Psoas muscle (tissue), 8 donors: ENCODE results near the gene MACROH2A1. TPM values are rescaled to one million over a fixed set of nuclear protein-coding genes. Genes with fewer than 3 reads are reported as not detected.

Experiments
- ATAC-seq, 4 donors: fragments of 200-7000 bp; cut with Tn5 transposase; one replicate each; pipeline ENCODE4 v1.9.1; 2020; ENCODE audit warnings: moderate library complexity in 3 of 4, mild to moderate bottlenecking in 2 of 4
- DNase-seq, 2 donors: peaks; one replicate each; pipeline ENCODE4 v3.0.0-alpha.2; 2020
- H3K27ac ChIP-seq: fragments of 200-600 bp; one replicate; pipeline ENCODE4 v1.8.0; 2022
- H3K27me3 ChIP-seq, 3 donors: fragments of 200-600 bp in 1 of 3; one replicate each; pipeline versions ENCODE4 v1.6.1 to v1.8.0; 2013 to 2022; ENCODE audit warnings: low read length in 2 of 3, mild to moderate bottlenecking in 2 of 3, moderate library complexity in 1 of 3; ENCODE audit not compliant: insufficient read depth in 3 of 3
- H3K36me3 ChIP-seq, 2 donors: fragments of 200-600 bp in 1 of 2; one replicate each; pipeline versions ENCODE4 v1.6.1 to v1.8.0; 2013 to 2022; ENCODE audit warnings: low read depth in 1 of 2, mild to moderate bottlenecking in 1 of 2, moderate library complexity in 1 of 2; ENCODE audit not compliant: insufficient read depth in 1 of 2
- H3K4me1 ChIP-seq: fragments of 200-600 bp; one replicate; pipeline ENCODE4 v1.8.0; 2022
- H3K4me3 ChIP-seq: fragments of 200-600 bp; one replicate; pipeline ENCODE4 v1.8.0; 2022; ENCODE audit warnings: mild to moderate bottlenecking
- H3K9me3 ChIP-seq: fragments of 200-600 bp; one replicate; pipeline ENCODE4 v1.8.0; 2022
- WGBS, 3 donors: extraction: QIAGEN DNeasy Blood & Tissue Kit; methylation state at CpG; one replicate each; pipeline versions ENCODE4 v1.1.6 to v1.1.7; 2013; 5-methylcytosine and 5-hydroxymethylcytosine counted together
- intact Hi-C, 2 donors: fragments of 100-400 bp; cut with DNase I; formaldehyde crosslinking; loops; one replicate each; pipeline versions ENCODE4 v1.11.0 to v1.14.2; 2022
- polyA plus RNA-seq, 3 donors: library from polyadenylated mRNA; stranded (reverse); fragments of 200-250 nt; gene quantifications; one replicate each; pipeline ENCODE4 v1.2.3, GENCODE V29; 2013
- total RNA-seq, 4 donors: library from RNA; stranded (reverse); fragmentation: NEBNext Ultra II Directional in 2 of 4; extraction: Animal tissue kit (Norgen Biotek cat#: 25700) in 2 of 4; gene quantifications; one replicate each; pipeline versions ENCODE4 v1.2.1 to v1.2.4, GENCODE V29; 2021 to 2023
- TF ChIP-seq, protein P1 (sequence below): fragments of 200-600 bp; IDR thresholded peaks from one replicate; pipeline ENCODE4 v1.8.0; 2022; ENCODE audit warnings: antibody characterized with exemption
- donor health status: healthy with polysubstance abuse.
- donor health status: DM: no; HTN: no; CAD: no; lungs with moderate emphysema.
- donor health status: Bipolar disorder and iron deficiency.
- donor health status: healthy.
- donor health status: DM: yes; HTN: yes; CAD: no.
- donor health status: DM: no; HTN: no; CAD: no.
- donor health status: DM: no; HTN: no; CAD: no.
- donor health status: DM: yes; HTN: yes; CAD: no.

MACROH2A1 gene
- total and polyA plus RNA-seq, 7 donors = 57.8 to 127 (median 85.7) TPM

- Histone ChIP-seq H3K4me3 (no peak overlapping the region), H3K9me3 (no peaks in the 10 kb centered on the region), H3K4me1 (no peaks in the 10 kb centered on the region), H3K27me3 (no peaks in the 10 kb centered on the region), H3K36me3 (no peaks in the 10 kb centered on the region), H3K27ac (no peak overlapping the region)
- DNase-seq (no peak), ATAC-seq (no peak)
- TF ChIP-seq, protein P1, sequence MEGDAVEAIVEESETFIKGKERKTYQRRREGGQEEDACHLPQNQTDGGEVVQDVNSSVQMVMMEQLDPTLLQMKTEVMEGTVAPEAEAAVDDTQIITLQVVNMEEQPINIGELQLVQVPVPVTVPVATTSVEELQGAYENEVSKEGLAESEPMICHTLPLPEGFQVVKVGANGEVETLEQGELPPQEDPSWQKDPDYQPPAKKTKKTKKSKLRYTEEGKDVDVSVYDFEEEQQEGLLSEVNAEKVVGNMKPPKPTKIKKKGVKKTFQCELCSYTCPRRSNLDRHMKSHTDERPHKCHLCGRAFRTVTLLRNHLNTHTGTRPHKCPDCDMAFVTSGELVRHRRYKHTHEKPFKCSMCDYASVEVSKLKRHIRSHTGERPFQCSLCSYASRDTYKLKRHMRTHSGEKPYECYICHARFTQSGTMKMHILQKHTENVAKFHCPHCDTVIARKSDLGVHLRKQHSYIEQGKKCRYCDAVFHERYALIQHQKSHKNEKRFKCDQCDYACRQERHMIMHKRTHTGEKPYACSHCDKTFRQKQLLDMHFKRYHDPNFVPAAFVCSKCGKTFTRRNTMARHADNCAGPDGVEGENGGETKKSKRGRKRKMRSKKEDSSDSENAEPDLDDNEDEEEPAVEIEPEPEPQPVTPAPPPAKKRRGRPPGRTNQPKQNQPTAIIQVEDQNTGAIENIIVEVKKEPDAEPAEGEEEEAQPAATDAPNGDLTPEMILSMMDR = no peak
- 89 to 96% (median 91%) methylated on average over 2 of the region's 2 CpGs for WGBS, 3 donors
- intact Hi-C loops = loop anchor here in 1 of 2 donors (10.0 kb wide), 1 partner anchor 83 kb away; no protein-coding TSS in a partner anchor
These were observed 111.5 kb downstream of the MACROH2A1 start for GRCh38 chr5:135287551-135287950.

Other genes with a start within 250 kb of the MACROH2A1 start
- not detected for gene DCANP1, start 48.1 kb upstream of the MACROH2A1 start, total RNA-seq
- gene DCANP1, start 48.1 kb upstream of the MACROH2A1 start, polyA plus RNA-seq = under 1 TPM in 1 of 3 donors, not detected in 2; 0.01 TPM
- not detected for gene TIFAB, start 53.1 kb upstream of the MACROH2A1 start, total RNA-seq
- gene TIFAB, start 53.1 kb upstream of the MACROH2A1 start, polyA plus RNA-seq = under 1 TPM in 1 of 3 donors, not detected in 2; under 0.01 TPM
- not detected for gene NEUROG1, start 136.7 kb upstream of the MACROH2A1 start, total RNA-seq
- gene NEUROG1, start 136.7 kb upstream of the MACROH2A1 start, polyA plus RNA-seq = not detected
- 10 to 100 TPM in 3 of 4 donors, 1 to 10 TPM in 1; 2.6 to 28.9 (median 22.6) TPM for gene CXCL14, start 179.8 kb upstream of the MACROH2A1 start, total RNA-seq
- gene CXCL14, start 179.8 kb upstream of the MACROH2A1 start, polyA plus RNA-seq = 10 to 100 TPM in 2 of 3 donors, 1 to 10 TPM in 1; 8.8 to 28.3 (median 21.0) TPM